ENCODE data around the gene SGK1. TPM values are rescaled to one million over a fixed set of nuclear protein-coding genes. Genes with fewer than 3 reads are reported as not detected.

The SGK1 gene
- polyA plus RNA-seq, 1 of the 3 experiments (the other 2 are of a cell fraction) = 440 TPM

- POLR2A ChIA-PET = no interaction called here
- WGBS (ENCODE audit: low lambda C conversion rate) = 86% methylated on average over 3 of the region's 3 CpGs
Observed at GRCh38 chr6:134356405-134356804, 38.5 kb upstream of the SGK1 start.

GRCh38 chr6:134352786-134353480, 35.0 kb upstream of the SGK1 start:
- ChIA-PET CTCF (interaction anchor here (0.7 to 1.1 kb wide), 2 partner anchors 287 to 384 kb away, joined by 3 to 4 read pairs; no protein-coding TSS in a partner anchor), POLR2A (no interaction called here)
- Histone ChIP-seq H3K79me2 (ENCODE audit: insufficient read depth) (no peaks in the 10 kb centered on the region), H3K36me3 (replicated peaks in 1 of 2; ENCODE audit: control insufficient read depth in 1 of 2, insufficient read depth in 2 of 2, low read length in 1 of 2) (no peaks in the 10 kb centered on the region), H3K4me3 (ENCODE audit: low read depth in 2 of 2, low read length in 1 of 2) (no peak overlapping the region), H3K27ac (ENCODE audit: low read depth in 2 of 2, low read length in 1 of 2) (peak overlapping the region in 1 of 2 experiments; percentile 80; a peak in 2 of 4 replicates), H4K20me1 (ENCODE audit: insufficient read depth) (no peaks in the 10 kb centered on the region), H3K9me2 (no peaks in the 10 kb centered on the region), H3K9ac (peak overlapping the region; percentile 7; the same call in 1 of the 2 replicates), H3K27me3 (ENCODE audit: insufficient read depth) (no peaks in the 10 kb centered on the region), H3K4me2 (no peak overlapping the region), H3F3A (replicated peaks; ENCODE audit: insufficient read depth) (peaks cover 21% of the 10 kb centered on the region), H2AFZ (ENCODE audit: low read depth) (peak overlapping the region; percentile 8; the same call in 1 of the 2 replicates), H3K9me3 (no peaks in the 10 kb centered on the region), H3K4me1 (ENCODE audit: control insufficient read depth in 1 of 2, insufficient read depth in 2 of 2, low read depth in 1 of 2, low read length in 1 of 2) (peaks cover 0 to 4% of the 10 kb centered on the region in 2 experiments; a peak in 1 of 4 replicates)
- 42% methylated on average over 4 of the region's 4 CpGs for WGBS (ENCODE audit: low lambda C conversion rate)
- no peak for DNase-seq
- peak; percentile 55 for TF ChIP-seq TCF12 (IDR thresholded peaks at IDR 0.05)
- no peak for TF ChIP-seq TEAD4 (IDR thresholded peaks at IDR 0.05; ENCODE audit: borderline replicate concordance, insufficient read depth)
- no peak for TF ChIP-seq RXRA (IDR thresholded peaks at IDR 0.05; ENCODE audit: borderline replicate concordance, low read depth)
- no peak for TF ChIP-seq MEF2A (IDR thresholded peaks at IDR 0.05; ENCODE audit: borderline replicate concordance, low read depth)
- no peak for TF ChIP-seq EZH2phosphoT487 (IDR thresholded peaks at IDR 0.05; ENCODE audit: borderline replicate concordance, low read depth)
- TF ChIP-seq SIN3A (IDR thresholded peaks at IDR 0.05; ENCODE audit: borderline replicate concordance, low read depth, low read length) = no peak
- TF ChIP-seq, protein P1, sequence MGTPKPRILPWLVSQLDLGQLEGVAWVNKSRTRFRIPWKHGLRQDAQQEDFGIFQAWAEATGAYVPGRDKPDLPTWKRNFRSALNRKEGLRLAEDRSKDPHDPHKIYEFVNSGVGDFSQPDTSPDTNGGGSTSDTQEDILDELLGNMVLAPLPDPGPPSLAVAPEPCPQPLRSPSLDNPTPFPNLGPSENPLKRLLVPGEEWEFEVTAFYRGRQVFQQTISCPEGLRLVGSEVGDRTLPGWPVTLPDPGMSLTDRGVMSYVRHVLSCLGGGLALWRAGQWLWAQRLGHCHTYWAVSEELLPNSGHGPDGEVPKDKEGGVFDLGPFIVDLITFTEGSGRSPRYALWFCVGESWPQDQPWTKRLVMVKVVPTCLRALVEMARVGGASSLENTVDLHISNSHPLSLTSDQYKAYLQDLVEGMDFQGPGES (IDR thresholded peaks at IDR 0.05; ENCODE audit: low read depth, low read length) = no peak
- TF ChIP-seq PBX3 (IDR thresholded peaks at IDR 0.05) = peak; percentile 63
- no peak for TF ChIP-seq RFX5 (IDR thresholded peaks at IDR 0.05; ENCODE audit: low read length)
- no peak for TF ChIP-seq EP300 (IDR thresholded peaks at IDR 0.05; ENCODE audit: borderline replicate concordance in 1 of 2, low read depth in 1 of 2, low read length in 1 of 2)
- TF ChIP-seq FOXM1 (IDR thresholded peaks at IDR 0.05; ENCODE audit: low read depth) = no peak
- peak; percentile 39; the same call in 1 of the 2 replicates for TF ChIP-seq FOSL2 (IDR thresholded peaks at IDR 0.05; ENCODE audit: borderline replicate concordance, low read depth)

More at GRCh38 chr6:134356405-134356804, 38.5 kb upstream of the SGK1 start:
- Histone ChIP-seq H3K36me3 (replicated peaks in 1 of 2; ENCODE audit: control insufficient read depth in 1 of 2, insufficient read depth in 2 of 2, low read length in 1 of 2) (no peaks in the 10 kb centered on the region), H4K20me1 (ENCODE audit: insufficient read depth) (no peaks in the 10 kb centered on the region), H3K27ac (ENCODE audit: low read depth in 2 of 2, low read length in 1 of 2) (no peak overlapping the region), H2AFZ (ENCODE audit: low read depth) (no peak overlapping the region), H3K9me3 (no peaks in the 10 kb centered on the region), H3K27me3 (ENCODE audit: insufficient read depth) (no peaks in the 10 kb centered on the region), H3K9me2 (no peaks in the 10 kb centered on the region), H3K79me2 (ENCODE audit: insufficient read depth) (no peaks in the 10 kb centered on the region), H3K4me3 (ENCODE audit: low read depth in 2 of 2, low read length in 1 of 2) (no peak overlapping the region), H3K9ac (no peak overlapping the region), H3K4me2 (no peak overlapping the region), H3K4me1 (ENCODE audit: control insufficient read depth in 1 of 2, insufficient read depth in 2 of 2, low read depth in 1 of 2, low read length in 1 of 2) (peaks cover 0 to 5% of the 10 kb centered on the region in 2 experiments; a peak in 2 of 4 replicates), H3F3A (replicated peaks; ENCODE audit: insufficient read depth) (peaks cover 6% of the 10 kb centered on the region)
- CTCF ChIA-PET = no interaction called here
- DNase-seq = no peak
- no peak for TF ChIP-seq JUND (IDR thresholded peaks at IDR 0.05)
- TF ChIP-seq RXRA (IDR thresholded peaks at IDR 0.05; ENCODE audit: borderline replicate concordance, low read depth) = no peak
- no peak for TF ChIP-seq USF2 (IDR thresholded peaks at IDR 0.05; ENCODE audit: borderline replicate concordance, low read depth, low read length)
- TF ChIP-seq GATA2 (CRISPR knock-in tag; IDR thresholded peaks at IDR 0.05) = no peak
- no peak for TF ChIP-seq POLR2AphosphoS5 (IDR thresholded peaks at IDR 0.05; ENCODE audit: low read depth, low read length)
- no peak for TF ChIP-seq EP300 (IDR thresholded peaks at IDR 0.05; ENCODE audit: borderline replicate concordance in 1 of 2, low read depth in 1 of 2, low read length in 1 of 2)
- TF ChIP-seq SIN3A (IDR thresholded peaks at IDR 0.05; ENCODE audit: borderline replicate concordance, low read depth, low read length) = no peak
- no peak for TF ChIP-seq NFIC (IDR thresholded peaks at IDR 0.05; ENCODE audit: borderline replicate concordance)
- TF ChIP-seq MEF2A (IDR thresholded peaks at IDR 0.05; ENCODE audit: borderline replicate concordance, low read depth) = no peak
- TF ChIP-seq GABPA (IDR thresholded peaks at IDR 0.05; ENCODE audit: low read depth) = no peak
- no peak for TF ChIP-seq RCOR1 (IDR thresholded peaks at IDR 0.05; ENCODE audit: low read length)
- TF ChIP-seq, protein P2, sequence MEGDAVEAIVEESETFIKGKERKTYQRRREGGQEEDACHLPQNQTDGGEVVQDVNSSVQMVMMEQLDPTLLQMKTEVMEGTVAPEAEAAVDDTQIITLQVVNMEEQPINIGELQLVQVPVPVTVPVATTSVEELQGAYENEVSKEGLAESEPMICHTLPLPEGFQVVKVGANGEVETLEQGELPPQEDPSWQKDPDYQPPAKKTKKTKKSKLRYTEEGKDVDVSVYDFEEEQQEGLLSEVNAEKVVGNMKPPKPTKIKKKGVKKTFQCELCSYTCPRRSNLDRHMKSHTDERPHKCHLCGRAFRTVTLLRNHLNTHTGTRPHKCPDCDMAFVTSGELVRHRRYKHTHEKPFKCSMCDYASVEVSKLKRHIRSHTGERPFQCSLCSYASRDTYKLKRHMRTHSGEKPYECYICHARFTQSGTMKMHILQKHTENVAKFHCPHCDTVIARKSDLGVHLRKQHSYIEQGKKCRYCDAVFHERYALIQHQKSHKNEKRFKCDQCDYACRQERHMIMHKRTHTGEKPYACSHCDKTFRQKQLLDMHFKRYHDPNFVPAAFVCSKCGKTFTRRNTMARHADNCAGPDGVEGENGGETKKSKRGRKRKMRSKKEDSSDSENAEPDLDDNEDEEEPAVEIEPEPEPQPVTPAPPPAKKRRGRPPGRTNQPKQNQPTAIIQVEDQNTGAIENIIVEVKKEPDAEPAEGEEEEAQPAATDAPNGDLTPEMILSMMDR (IDR thresholded peaks at IDR 0.05) = no peak

Measured in SK-N-SH (cell line).